GM19099 (cell line): Measurements from ENCODE around the gene RAB11FIP5.

Experiments
- POLR2A ChIP-seq: IDR thresholded peaks from 3 replicates; pipeline ENCODE4 v1.6.1; 2011; ENCODE audit warnings: low read depth; ENCODE audit not compliant: insufficient read length; ENCODE audit errors: extremely low read depth

RAB11FIP5 gene

DNA sequence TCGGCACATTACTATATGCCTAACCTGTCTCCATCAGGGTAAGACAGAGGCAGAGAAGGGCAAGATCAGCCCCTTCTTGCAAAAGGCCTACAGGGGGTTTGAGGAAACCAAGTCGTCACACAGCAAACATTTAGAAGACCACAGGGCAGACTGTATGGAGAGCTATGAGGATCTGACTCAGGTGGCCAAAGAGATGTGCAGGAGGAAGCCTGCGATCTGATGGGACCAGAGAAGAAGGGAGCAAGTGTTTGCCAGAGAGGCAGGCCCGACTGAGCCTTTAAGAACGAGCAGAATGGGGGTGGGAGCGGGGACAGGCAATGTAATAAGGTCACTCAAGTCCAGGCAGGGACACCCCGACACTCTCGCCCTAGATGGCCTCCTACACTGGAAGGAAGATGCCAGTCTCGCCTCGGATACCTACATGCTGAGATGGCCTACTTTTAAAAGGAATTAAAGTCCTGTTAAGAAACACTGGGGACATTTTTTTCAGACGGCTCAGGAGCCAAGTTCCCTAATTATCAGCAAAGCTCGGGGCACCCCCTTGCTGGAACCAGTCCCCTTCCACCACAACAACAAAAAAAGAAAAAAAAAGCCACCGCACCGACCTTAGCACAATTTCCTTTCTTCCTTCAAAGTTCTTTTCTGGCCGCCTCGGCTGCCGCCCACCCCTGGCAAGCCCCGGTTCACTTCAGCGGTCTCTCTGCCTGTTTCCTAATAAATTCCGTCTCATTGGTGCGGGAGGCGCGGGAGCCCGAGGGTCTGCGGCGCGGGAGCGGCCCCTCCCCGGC lies 42.7 kb downstream of the RAB11FIP5 start:
- no peak for TF ChIP-seq POLR2A

DNA sequence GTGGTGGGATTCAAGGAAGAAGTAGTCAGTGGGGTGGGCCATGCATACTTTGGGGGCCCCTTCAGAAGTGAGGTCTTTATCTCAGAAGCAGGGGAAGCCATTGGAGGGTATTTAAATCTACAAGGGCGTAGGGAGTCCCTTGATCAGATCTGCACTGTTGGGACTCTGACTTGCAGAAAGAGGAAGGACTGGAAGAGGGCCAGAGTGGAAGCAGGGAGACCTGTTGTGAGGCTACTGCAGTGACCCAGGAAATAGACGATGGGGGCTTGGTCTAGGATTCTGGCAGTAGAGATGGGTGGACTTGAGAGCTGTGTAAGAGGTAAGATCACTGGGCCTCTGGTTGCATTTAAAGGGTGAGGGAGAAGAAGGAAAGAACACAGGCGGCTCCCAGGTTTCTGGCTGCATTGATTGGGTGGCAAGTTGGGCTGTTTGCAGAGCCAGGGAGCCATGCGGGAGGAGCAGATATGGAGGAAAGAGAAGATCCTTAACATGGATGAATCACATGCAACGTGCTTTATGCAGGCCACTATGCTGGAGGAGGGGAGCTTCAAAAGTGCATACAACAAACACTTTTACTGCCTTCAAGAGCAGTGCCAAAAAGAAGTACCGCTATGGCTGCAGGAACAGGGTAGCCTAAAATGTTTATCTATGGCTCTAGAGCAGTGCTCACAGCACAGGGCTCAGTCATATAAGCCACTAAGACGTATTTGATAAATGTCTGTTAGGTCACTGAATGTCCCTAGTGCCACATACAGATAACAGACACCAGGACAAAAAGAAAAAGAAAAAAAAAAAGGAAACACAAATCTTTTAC lies 43.5 kb downstream of the RAB11FIP5 start:
- no peak for TF ChIP-seq POLR2A

DNA sequence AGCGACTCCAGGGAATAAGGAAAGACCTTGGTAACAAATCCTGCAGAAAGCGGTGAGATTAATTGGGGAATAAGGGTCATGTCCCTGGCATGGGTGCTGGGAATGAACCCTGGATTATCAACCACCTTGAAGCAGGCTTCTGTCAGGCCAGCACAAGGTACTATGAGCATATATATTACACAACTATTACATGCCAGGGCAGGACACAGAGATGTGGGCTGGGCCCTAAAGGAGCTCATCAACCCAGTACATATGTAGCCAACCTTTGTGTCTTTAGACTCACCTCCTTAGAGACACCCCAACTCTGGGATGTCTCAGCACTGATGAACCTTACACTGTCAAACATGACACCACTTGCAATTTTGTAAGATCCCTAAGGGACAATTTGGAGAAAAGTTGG lies 44.6 kb downstream of the RAB11FIP5 start:
- TF ChIP-seq POLR2A: no peak

DNA sequence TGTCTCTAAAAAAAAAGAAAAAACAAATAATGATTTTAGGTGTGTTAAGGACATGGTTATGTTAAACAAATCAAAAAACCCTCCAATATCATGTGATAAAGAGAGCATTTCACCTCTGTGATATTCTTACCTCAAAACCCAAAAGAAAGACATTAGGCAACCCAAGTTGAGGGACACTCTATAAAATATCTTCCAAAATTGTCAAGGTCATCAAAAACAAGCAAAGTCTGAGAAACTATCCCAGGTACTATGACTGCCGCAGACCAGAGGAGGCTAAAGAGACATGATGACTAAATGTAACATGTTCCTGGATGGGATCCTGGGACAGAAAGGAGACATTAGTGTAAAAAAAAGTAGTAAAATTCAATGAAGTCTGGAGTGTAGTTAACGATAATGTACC lies 45.7 kb downstream of the RAB11FIP5 start:
- no peak for TF ChIP-seq POLR2A

DNA sequence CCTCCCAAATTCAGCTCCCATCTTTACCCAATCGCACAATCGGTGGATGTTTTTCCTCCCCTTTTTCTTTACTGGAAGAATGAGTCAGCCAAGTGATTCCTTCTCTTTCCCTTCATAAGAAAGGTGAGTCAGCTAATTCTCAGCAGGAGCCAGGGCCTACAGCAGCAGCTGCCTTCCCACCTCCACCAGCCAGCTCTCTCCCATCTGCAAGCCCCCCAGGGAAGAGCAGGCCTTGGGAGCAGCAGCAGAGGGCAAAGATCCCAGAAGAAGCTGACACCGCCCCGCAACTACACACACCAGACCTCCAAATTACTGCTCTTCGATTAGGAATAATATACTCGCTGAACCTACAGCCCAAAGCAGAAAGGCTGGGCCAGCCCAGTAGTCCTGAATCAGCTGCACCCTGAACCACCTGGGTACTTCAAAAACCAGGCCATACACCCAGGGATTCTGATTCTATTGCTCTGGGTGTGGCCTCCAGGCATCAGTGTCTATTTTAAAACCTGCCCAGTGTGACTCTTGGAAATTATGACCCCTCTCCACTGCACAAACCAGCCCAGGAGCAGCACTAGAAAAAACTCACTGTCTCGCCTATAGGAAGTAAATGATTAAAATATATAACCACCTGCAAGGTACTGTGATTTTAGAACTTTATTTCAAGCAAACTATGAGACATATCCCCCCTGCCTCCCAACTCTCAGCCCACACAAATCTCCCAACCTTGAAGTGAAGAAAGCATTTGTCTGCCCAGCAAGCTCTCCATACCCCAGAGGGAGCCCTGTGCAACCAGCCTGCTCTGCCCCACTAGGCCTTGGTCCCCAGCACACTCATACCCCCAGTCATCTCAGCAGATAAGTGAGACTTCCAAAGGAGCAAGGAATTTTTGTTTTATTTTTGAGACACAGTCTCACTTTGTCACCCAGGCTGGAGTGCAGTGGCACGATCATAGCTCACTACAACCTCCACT lies 48.6 kb downstream of the RAB11FIP5 start:
- TF ChIP-seq POLR2A: no peak

DNA sequence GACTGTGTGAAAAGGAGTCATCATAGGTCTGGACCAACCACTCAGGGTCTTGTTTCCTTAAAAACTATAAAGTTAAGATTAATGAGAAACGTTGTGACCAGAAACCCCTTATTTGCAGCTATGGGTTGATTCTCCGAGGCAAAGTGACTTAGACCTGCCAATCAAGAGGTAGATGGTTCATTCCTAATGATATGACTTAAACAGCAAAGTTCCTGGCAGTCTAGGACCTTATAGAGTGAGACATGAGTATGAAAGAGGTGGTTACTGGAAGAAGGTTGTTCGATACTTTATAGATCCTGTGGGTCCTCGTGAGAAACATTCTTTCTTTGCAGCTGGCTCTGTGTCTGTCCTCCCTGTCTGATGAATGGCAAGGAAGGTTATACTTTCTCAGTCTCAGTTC lies 49.3 kb downstream of the RAB11FIP5 start:
- TF ChIP-seq POLR2A: no peak

DNA sequence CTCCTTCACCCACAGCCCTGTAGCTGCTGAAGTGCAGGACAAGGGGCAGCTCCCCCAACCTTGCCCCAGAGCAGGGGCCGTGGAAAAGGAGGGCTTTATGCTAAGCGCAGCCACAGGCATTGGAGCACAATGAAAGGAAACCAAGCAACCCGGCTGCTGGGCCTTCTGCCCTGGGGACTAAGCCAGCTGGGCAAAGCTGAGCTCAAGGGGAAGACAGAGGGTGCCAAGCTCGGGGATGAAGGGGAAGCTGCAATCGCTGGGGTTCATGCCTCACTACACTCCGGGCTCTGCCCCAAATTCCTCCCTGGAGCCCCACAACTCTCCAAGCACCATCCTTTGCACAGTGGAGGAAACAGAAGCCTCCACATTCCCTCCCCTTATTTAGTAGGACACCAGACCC lies 53.6 kb downstream of the RAB11FIP5 start:
- TF ChIP-seq POLR2A: no peak

DNA sequence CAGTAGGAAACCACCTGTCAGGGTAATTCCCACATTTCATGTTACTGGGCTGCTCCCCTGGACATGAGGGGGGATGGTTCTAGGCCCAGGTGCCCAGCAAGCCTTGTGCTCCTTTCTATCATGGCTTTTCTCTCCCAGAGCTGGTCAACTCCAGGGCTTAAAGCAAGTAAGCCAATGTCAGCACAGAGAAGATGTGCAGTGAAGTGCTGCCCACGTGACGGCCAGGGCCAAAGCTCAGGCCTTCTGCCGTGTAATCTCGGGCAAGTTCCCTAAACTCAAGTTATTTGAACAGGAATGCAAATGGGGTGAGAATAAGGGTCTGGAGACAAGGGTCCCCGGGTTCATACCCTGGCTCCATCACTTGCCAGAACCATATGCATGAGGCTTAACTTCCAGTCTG lies 57.8 kb downstream of the RAB11FIP5 start:
- TF ChIP-seq POLR2A: no peak

DNA sequence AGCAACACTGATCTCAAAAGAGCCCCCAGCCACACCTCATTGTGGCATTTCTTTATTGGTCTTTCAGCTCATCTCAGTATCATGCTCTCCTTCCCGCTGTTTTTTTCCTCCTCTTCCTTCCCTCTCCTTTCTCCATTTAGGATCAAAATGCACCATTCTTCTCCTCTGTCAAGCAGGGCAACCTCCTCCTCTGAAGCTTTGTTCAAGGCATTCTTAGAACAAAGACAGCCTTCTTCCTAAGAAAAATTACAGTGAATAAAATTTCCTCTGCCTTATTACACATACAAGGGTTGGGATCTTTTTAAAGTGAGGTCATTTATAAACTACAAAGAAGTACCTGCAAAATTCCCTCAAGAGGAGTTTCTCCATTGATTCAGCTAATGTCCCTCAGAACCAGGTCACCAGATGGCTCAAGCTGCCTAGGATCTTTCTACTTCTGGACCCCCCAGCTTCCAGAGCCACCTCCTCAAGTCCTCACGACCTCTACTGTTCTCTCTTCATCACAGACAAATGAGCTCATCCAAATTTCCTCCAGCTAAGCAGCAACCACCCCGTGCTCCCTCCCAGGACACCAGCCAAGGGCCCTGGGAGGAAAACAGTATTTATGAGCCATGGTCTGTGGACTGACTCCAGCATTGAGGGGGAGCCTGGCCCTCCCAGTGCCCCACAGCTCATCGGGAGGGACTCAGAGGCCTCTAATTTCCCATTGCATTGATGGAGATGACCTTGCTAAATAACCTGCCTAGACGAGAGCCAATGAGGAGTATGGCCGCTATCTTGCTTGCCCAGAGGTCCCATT lies 59.2 kb downstream of the RAB11FIP5 start:
- no peak for TF ChIP-seq POLR2A

DNA sequence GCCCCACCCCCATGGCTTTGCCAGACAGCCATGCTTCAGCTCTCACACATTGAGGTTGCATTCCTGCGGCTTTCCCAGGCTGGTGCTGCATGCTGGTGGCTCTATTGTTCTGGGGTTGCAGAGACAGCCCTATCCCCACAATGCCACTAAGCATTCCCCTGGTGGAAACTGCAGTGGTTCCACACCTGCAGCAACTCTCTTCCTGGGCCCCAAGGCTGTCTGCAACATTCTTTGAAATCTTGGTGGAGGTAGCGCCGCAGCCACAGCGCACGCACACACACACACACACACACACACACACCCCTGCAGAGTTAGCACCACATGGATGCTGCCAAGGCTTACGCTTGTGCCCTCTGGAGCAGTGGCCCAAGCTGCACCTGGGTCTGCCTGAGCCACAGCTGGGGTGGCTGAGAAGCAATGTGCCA lies 62.6 kb downstream of the RAB11FIP5 start:
- TF ChIP-seq POLR2A: no peak

DNA sequence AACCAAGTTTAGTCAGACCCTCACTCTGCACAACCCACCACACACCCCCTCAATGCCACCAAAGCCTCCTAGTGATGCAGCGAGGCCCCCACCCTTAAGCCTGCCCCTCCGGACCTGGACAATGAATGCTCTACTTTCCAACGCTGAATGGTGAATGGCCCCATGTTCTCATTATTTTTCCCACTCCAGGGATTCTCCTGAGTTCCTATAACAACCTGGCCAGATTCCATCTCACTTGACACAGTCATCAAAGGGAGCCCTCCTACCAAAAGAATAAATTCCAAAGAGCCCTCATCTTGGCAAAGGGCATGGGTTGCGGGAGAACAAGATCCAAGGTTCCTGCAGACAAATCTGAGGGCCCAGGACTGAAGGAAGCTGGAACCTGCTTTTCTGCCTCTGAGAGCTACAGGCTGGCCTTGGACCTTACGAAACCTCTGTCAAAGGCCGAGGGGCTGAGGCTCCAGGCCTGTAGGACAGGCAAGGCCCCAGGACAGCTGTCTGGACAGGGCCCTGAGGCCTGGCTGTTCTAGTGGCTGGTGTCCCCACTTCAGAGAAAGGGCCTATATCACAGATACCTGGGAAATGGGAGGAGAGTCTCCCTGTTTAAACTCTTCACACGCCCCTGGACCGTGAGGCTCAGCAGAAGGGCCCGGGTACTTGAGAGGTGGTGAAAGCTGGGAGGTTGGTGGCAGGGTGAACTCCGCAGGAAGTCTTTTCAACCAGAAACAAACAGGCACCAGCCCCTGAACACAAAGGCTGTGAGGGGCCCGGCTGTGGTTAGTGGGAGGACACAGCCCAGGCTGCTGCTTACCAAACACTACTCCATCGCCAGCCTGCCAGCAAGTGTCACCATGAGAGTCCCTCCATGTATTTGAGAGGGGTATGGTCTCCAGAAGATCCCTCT lies 68.6 kb downstream of the RAB11FIP5 start:
- TF ChIP-seq POLR2A: no peak

DNA sequence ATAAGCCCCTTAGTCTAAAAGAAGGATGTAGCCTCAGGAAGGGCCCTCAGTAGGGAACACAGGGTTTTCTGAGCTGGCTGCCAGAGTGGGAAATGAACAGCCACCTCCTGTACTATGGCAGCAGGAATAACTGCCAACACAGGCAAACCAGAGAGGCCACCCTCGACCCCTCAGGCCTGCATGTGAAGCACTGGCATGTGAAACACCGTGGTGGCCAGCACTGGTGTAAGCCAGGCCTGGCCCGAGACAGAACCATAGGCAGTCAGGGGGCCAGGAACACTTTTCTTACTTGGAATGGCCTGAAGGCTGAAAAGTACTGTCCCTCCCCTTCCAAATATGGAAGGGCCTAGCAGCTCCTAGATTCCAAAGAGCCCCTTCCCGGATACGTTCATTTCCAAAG lies 69.5 kb downstream of the RAB11FIP5 start:
- TF ChIP-seq POLR2A: no peak

DNA sequence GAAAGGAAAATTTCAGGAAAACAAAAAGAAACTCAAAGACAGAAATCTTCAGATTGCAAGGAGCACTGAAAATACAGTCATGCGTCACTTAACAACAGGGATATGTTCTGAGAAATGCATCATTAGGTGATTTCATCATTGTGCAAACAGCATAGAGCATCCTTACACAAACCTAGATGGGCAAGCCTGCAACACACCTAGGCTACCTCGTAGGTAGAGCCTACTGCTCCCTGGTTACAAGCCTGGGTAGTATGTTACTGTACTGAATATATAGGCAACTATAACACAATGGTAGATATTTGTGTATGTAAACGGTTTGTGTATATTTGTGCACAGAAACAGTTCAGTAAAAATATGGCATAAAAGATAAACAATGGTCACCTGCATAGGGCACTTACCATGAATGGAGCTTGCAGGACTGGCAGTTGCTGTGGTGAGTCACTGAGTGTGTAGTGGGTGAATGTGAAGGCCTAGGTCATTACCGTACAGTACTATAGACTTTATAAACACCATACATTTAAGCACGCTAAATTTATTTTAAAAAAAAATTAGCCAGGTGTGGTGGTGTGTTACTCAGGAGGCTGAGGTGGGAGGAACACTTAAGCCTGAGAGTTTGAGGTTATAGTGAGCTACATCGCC lies 74.7 kb downstream of the RAB11FIP5 start:
- no peak for TF ChIP-seq POLR2A
